Measurements from ENCODE around the gene SLC7A1. TPM values are rescaled to one million over a fixed set of nuclear protein-coding genes. Genes with fewer than 3 reads are reported as not detected.

The SLC7A1 gene
- total and polyA plus RNA-seq, 3 experiments from 2014 or later, result 7.2 to 161 (median 152) TPM

- Histone ChIP-seq H3K4me3 (ENCODE audit: low read length) (no peak overlapping the region), H3K27me3 (ENCODE audit: insufficient read depth, low read length, poor library complexity, severe bottlenecking) (no peaks in the 10 kb centered on the region), H3K36me3 (ENCODE audit: insufficient read depth, low read length) (no peaks in the 10 kb centered on the region), H3K4me1 (ENCODE audit: insufficient read depth, low read length) (no peaks in the 10 kb centered on the region), H3K9me3 (ENCODE audit: low read length) (no peaks in the 10 kb centered on the region), H3K27ac (ENCODE audit: low read depth, low read length) (no peak overlapping the region)
- no peaks in the 10 kb centered on the region for H3K27me3 Mint-ChIP-seq
- H3K27ac Mint-ChIP-seq, result peak overlapping the region in 3 of 8 donors; percentile 38 to 70 (median 58)
- ChIA-PET CTCF (interaction anchor here (0.7 kb wide), 1 partner anchor 9 kb away, joined by 4 read pairs; no protein-coding TSS in a partner anchor), POLR2A (no interaction called here)
- no peak overlapping the region for H3K4me3 Mint-ChIP-seq
- no peak for DNase-seq
- H3K9me3 Mint-ChIP-seq, result no peaks in the 10 kb centered on the region
- peaks cover 39 to 65% (median 56%) of the 10 kb centered on the region in 3 donors for H3K4me1 Mint-ChIP-seq
- H3K36me3 Mint-ChIP-seq, result peaks cover 0 to 2% (median 0%) of the 10 kb centered on the region in 3 donors
These were observed 23.5 kb downstream of the SLC7A1 start for GRCh38 chr13:29571876-29572570.

GRCh38 chr13:29570051-29570654, 25.3 kb downstream of the SLC7A1 start:
- Mint-ChIP-seq H3K4me1 (peaks cover 47 to 78% (median 59%) of the 10 kb centered on the region in 3 donors), H3K27ac (peak overlapping the region in 2 of 8 donors; percentile 32 to 75), H3K27me3 (no peaks in the 10 kb centered on the region), H3K4me3 (no peak overlapping the region), H3K36me3 (peaks cover 0 to 2% (median 0%) of the 10 kb centered on the region in 3 donors), H3K9me3 (no peaks in the 10 kb centered on the region)
- DNase-seq, result no peak
- Histone ChIP-seq H3K27me3 (ENCODE audit: insufficient read depth, low read length, poor library complexity, severe bottlenecking) (no peaks in the 10 kb centered on the region), H3K4me3 (ENCODE audit: low read length) (no peak overlapping the region), H3K27ac (ENCODE audit: low read depth, low read length) (no peak overlapping the region), H3K4me1 (ENCODE audit: insufficient read depth, low read length) (no peaks in the 10 kb centered on the region), H3K36me3 (ENCODE audit: insufficient read depth, low read length) (no peaks in the 10 kb centered on the region), H3K9me3 (ENCODE audit: low read length) (no peaks in the 10 kb centered on the region)
- CTCF ChIA-PET, result interaction anchor here (1.4 kb wide), 1 partner anchor 138 kb away, joined by 3 read pairs; no protein-coding TSS in a partner anchor
- POLR2A ChIA-PET, result no interaction called here

- Mint-ChIP-seq H3K36me3 (peaks cover 0 to 1% (median 0%) of the 10 kb centered on the region in 3 donors), H3K27ac (peak overlapping the region in 3 of 8 donors; percentile 35 to 80 (median 70)), H3K9me3 (no peaks in the 10 kb centered on the region), H3K4me1 (peaks cover 51 to 79% (median 60%) of the 10 kb centered on the region in 3 donors), H3K4me3 (no peak overlapping the region), H3K27me3 (no peaks in the 10 kb centered on the region)
- Histone ChIP-seq H3K27me3 (ENCODE audit: insufficient read depth, low read length, poor library complexity, severe bottlenecking) (no peaks in the 10 kb centered on the region), H3K27ac (ENCODE audit: low read depth, low read length) (no peak overlapping the region), H3K36me3 (ENCODE audit: insufficient read depth, low read length) (no peaks in the 10 kb centered on the region), H3K4me1 (ENCODE audit: insufficient read depth, low read length) (no peaks in the 10 kb centered on the region), H3K9me3 (ENCODE audit: low read length) (no peaks in the 10 kb centered on the region), H3K4me3 (ENCODE audit: low read length) (no peak overlapping the region)
- CTCF ChIA-PET, result interaction anchor here (1.4 kb wide), 1 partner anchor 139 kb away, joined by 3 read pairs; no protein-coding TSS in a partner anchor
- no peak for DNase-seq
- POLR2A ChIA-PET, result no interaction called here
These were observed 26.0 kb downstream of the SLC7A1 start for GRCh38 chr13:29569253-29570050.

- POLR2A ChIA-PET, result no interaction called here
These were observed 26.8 kb downstream of the SLC7A1 start for GRCh38 chr13:29568731-29569130.

GRCh38 chr13:29567411-29567810, 28.1 kb downstream of the SLC7A1 start:
- POLR2A ChIA-PET, result no interaction called here

More at GRCh38 chr13:29568731-29569130, 26.8 kb downstream of the SLC7A1 start:
- H3K9me3 Mint-ChIP-seq, result no peaks in the 10 kb centered on the region
- Histone ChIP-seq H3K4me3 (ENCODE audit: low read length) (no peak overlapping the region), H3K36me3 (ENCODE audit: insufficient read depth, low read length) (no peaks in the 10 kb centered on the region), H3K27me3 (ENCODE audit: insufficient read depth, low read length, poor library complexity, severe bottlenecking) (no peaks in the 10 kb centered on the region), H3K27ac (ENCODE audit: low read depth, low read length) (no peak overlapping the region), H3K9me3 (ENCODE audit: low read length) (no peaks in the 10 kb centered on the region), H3K4me1 (ENCODE audit: insufficient read depth, low read length) (no peaks in the 10 kb centered on the region)
- H3K4me3 Mint-ChIP-seq, result no peak overlapping the region
- no peak for DNase-seq
- CTCF ChIA-PET, result interaction anchor here (1.4 kb wide), 1 partner anchor 139 kb away, joined by 3 read pairs; no protein-coding TSS in a partner anchor
- no peaks in the 10 kb centered on the region for H3K27me3 Mint-ChIP-seq
- H3K27ac Mint-ChIP-seq, result peak overlapping the region in 1 of 8 donors; percentile 80
- no peaks in the 10 kb centered on the region for H3K36me3 Mint-ChIP-seq
- peaks cover 46 to 78% (median 60%) of the 10 kb centered on the region in 3 donors for H3K4me1 Mint-ChIP-seq

GRCh38 chr13:29566206-29566605, 29.3 kb downstream of the SLC7A1 start:
- no peak overlapping the region for H3K4me3 Mint-ChIP-seq
- no peak for DNase-seq
- no peaks in the 10 kb centered on the region for H3K9me3 ChIP-seq (ENCODE audit: low read length)
- H3K4me1 Mint-ChIP-seq, result peaks cover 42 to 77% (median 64%) of the 10 kb centered on the region in 3 donors
- H3K27me3 Mint-ChIP-seq, result no peaks in the 10 kb centered on the region
- no peaks in the 10 kb centered on the region for H3K27me3 ChIP-seq (ENCODE audit: insufficient read depth, low read length, poor library complexity, severe bottlenecking)
- H3K9me3 Mint-ChIP-seq, result no peaks in the 10 kb centered on the region
- H3K27ac Mint-ChIP-seq, result peak overlapping the region in 1 of 8 donors; percentile 30
- CTCF ChIA-PET, result interaction anchor here (1.1 kb wide), 1 partner anchor 10 kb away, joined by 4 read pairs; no protein-coding TSS in a partner anchor
- H3K36me3 Mint-ChIP-seq, result no peaks in the 10 kb centered on the region
- H3K36me3 ChIP-seq (ENCODE audit: insufficient read depth, low read length), result no peaks in the 10 kb centered on the region
- POLR2A ChIA-PET, result no interaction called here
- no peak overlapping the region for H3K4me3 ChIP-seq (ENCODE audit: low read length)
- H3K27ac ChIP-seq (ENCODE audit: low read depth, low read length), result no peak overlapping the region
- H3K4me1 ChIP-seq (ENCODE audit: insufficient read depth, low read length), result no peaks in the 10 kb centered on the region

More at GRCh38 chr13:29567411-29567810, 28.1 kb downstream of the SLC7A1 start:
- Mint-ChIP-seq H3K4me3 (no peak overlapping the region), H3K27ac (peak overlapping the region in 1 of 8 donors; percentile 6), H3K27me3 (no peaks in the 10 kb centered on the region), H3K4me1 (peaks cover 42 to 78% (median 61%) of the 10 kb centered on the region in 3 donors), H3K36me3 (no peaks in the 10 kb centered on the region), H3K9me3 (no peaks in the 10 kb centered on the region)
- Histone ChIP-seq H3K27ac (ENCODE audit: low read depth, low read length) (no peak overlapping the region), H3K36me3 (ENCODE audit: insufficient read depth, low read length) (no peaks in the 10 kb centered on the region), H3K4me1 (ENCODE audit: insufficient read depth, low read length) (no peaks in the 10 kb centered on the region), H3K27me3 (ENCODE audit: insufficient read depth, low read length, poor library complexity, severe bottlenecking) (no peaks in the 10 kb centered on the region), H3K9me3 (ENCODE audit: low read length) (no peaks in the 10 kb centered on the region), H3K4me3 (ENCODE audit: low read length) (no peak overlapping the region)
- DNase-seq, result no peak
- CTCF ChIA-PET, result interaction anchor here (0.7 to 1.1 kb wide), 2 partner anchors 11 to 547 kb away, joined by 3 to 4 read pairs; no protein-coding TSS in a partner anchor

DNA sequence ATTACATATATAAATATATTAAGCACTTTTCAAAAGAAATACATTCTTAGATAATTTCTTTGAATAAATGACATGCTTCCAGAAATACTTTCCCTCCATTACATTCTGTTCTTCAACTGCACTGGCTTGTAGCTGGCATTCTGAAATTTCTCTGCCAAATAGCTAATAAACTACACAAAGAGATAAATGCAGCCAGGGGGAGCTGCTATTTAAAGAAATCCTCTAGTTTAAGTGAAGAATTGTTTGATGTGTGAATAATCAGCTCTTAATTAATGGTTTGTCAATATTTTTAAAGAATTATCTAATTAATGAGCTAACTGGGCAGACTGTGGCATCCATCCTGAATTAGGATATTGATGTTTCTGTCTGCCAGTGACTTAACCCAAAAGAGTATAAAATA, 30.7 kb downstream of the SLC7A1 start:
- Mint-ChIP-seq H3K27ac (peak overlapping the region in 4 of 8 donors; percentile 9 to 51 (median 15)), H3K4me1 (peaks cover 39 to 73% (median 64%) of the 10 kb centered on the region in 3 donors), H3K36me3 (no peaks in the 10 kb centered on the region), H3K4me3 (no peak overlapping the region), H3K9me3 (no peaks in the 10 kb centered on the region), H3K27me3 (no peaks in the 10 kb centered on the region)
- Histone ChIP-seq H3K27ac (ENCODE audit: low read depth, low read length) (no peak overlapping the region), H3K36me3 (ENCODE audit: insufficient read depth, low read length) (no peaks in the 10 kb centered on the region), H3K4me1 (ENCODE audit: insufficient read depth, low read length) (no peaks in the 10 kb centered on the region), H3K27me3 (ENCODE audit: insufficient read depth, low read length, poor library complexity, severe bottlenecking) (no peaks in the 10 kb centered on the region), H3K4me3 (ENCODE audit: low read length) (no peak overlapping the region), H3K9me3 (ENCODE audit: low read length) (no peaks in the 10 kb centered on the region)
- ChIA-PET CTCF (interaction anchor here (1.0 to 1.7 kb wide), 3 partner anchors 9 to 551 kb away, joined by 3 to 5 read pairs (median 5); no protein-coding TSS in a partner anchor), POLR2A (no interaction called here)
- no peak for DNase-seq

Data from CD8-positive, alpha-beta memory T cell (primary cell).